PC-3 (cell line): ENCODE measurements around the gene ANKRD11. TPM values are rescaled to one million over a fixed set of nuclear protein-coding genes. Genes with fewer than 3 reads are reported as not detected.

Source experiments
- ATAC-seq: fragments of 200-7000 bp; cut with Tn5 transposase; 2 replicates; pipeline ENCODE4 v1.9.1; 2020; ENCODE audit warnings: mild to moderate bottlenecking, moderate library complexity
- BruUV-seq: library from RNA; stranded (reverse); fragments of 400-500 nt; replicated peaks from 2 replicates; lab custom pipeline; 2021; lab: Mats Ljungman, UMichigan
- CTCF ChIA-PET: fragments of 300-600 bp; sonication (Branson Sonifier 250); formaldehyde crosslinking; loops from one replicate; lab custom pipeline; 2022; ENCODE audit warnings: antibody characterized with exemption; lab: Charles Lee
- POLR2A ChIA-PET: fragments of 300-600 bp; sonication (Branson Sonifier 250); formaldehyde crosslinking; loops from one replicate; lab custom pipeline; 2022; ENCODE audit warnings: antibody characterized with exemption; ENCODE audit not compliant: unreplicated experiment; lab: Charles Lee
- DNase-seq: peaks from one replicate; pipeline ENCODE4 v3.0.0-alpha.2; 2015
- H2AFZ ChIP-seq: fragments of 300-600 bp; sonication (generic); 2 replicates; pipeline ENCODE4 v1.6.0; 2016; ENCODE audit warnings: antibody characterized with exemption, low read length
- H3F3A ChIP-seq: fragments of 300-600 bp; sonication (generic); one replicate; pipeline ENCODE4 v1.6.0; 2017; ENCODE audit warnings: antibody characterized with exemption, low read length, control low read depth, mild to moderate bottlenecking; ENCODE audit not compliant: unreplicated experiment
- H3K27ac ChIP-seq: fragments of 300-600 bp; sonication (generic); 2 replicates; pipeline ENCODE4 v1.5.1; 2016; ENCODE audit warnings: mild to moderate bottlenecking, low read length
- H3K27me3 ChIP-seq: fragments of 300-600 bp; sonication (generic); 2 replicates; pipeline ENCODE4 v1.6.1; 2016; ENCODE audit warnings: low read length, mixed read lengths
- H3K36me3 ChIP-seq: fragments of 300-600 bp; sonication (generic); 2 replicates; pipeline ENCODE4 v1.6.1; 2016; ENCODE audit warnings: low read depth, mixed run types, low read length, mixed read lengths
- H3K4me1 ChIP-seq: fragments of 300-600 bp; sonication (generic); 2 replicates; pipeline ENCODE4 v1.5.1; 2016; ENCODE audit warnings: low read length; ENCODE audit not compliant: insufficient read depth
- H3K4me2 ChIP-seq: fragments of 300-600 bp; sonication (generic); 2 replicates; pipeline ENCODE4 v1.6.0; 2016; ENCODE audit warnings: low read length
- H3K4me3 ChIP-seq: fragments of 300-600 bp; sonication (generic); 2 replicates; pipeline ENCODE4 v1.5.1; 2016; ENCODE audit warnings: mild to moderate bottlenecking, low read length, mixed read lengths
- H3K79me2 ChIP-seq: fragments of 300-600 bp; sonication (generic); 2 replicates; pipeline ENCODE4 v1.6.1; 2017; ENCODE audit warnings: low read length, mixed read lengths
- H3K9ac ChIP-seq: fragments of 300-600 bp; sonication (generic); 2 replicates; pipeline ENCODE4 v1.6.0; 2016; ENCODE audit warnings: mild to moderate bottlenecking, low read length
- H3K9me2 ChIP-seq: fragments of 300-600 bp; sonication (generic); replicated peaks from 2 replicates; pipeline ENCODE4 v1.6.1; 2016; ENCODE audit warnings: mixed run types, low read length, mixed read lengths
- H3K9me3 ChIP-seq: fragments of 300-600 bp; sonication (generic); 2 replicates; pipeline ENCODE4 v1.6.1; 2016; ENCODE audit warnings: low read length, mixed read lengths
- H4K20me1 ChIP-seq: fragments of 300-600 bp; sonication (generic); 2 replicates; pipeline ENCODE4 v1.6.1; 2016; ENCODE audit warnings: low read length, mixed read lengths
- CTCF ChIP-seq: fragments of 300-600 bp; sonication (generic); conservative IDR thresholded peaks from 2 replicates; pipeline ENCODE4 v1.5.1; 2017; ENCODE audit warnings: antibody characterized with exemption, low read depth, mild to moderate bottlenecking, low read length
- EZH2 ChIP-seq: fragments of 300-600 bp; sonication (generic); IDR thresholded peaks from one replicate; pipeline ENCODE4 v1.6.1; 2017; ENCODE audit warnings: antibody characterized with exemption, mild to moderate bottlenecking, low read length; ENCODE audit not compliant: unreplicated experiment
- EZH2phosphoT487 ChIP-seq: fragments of 300-600 bp; sonication (generic); IDR thresholded peaks from 2 replicates; pipeline ENCODE4 v1.6.1; 2018; ENCODE audit warnings: mild to moderate bottlenecking, antibody characterized with exemption, low read length, borderline replicate concordance
- intact Hi-C: fragments of 100-400 bp; cut with micrococcal nuclease; formaldehyde crosslinking; loops from 2 replicates; pipeline ENCODE4 v1.9.0; 2023
- total RNA-seq: library from RNA; depleted of rRNA; stranded (reverse); fragments of >200 nt; gene quantifications from 2 replicates; pipeline ENCODE4 v1.2.3, GENCODE V29; 2014

ANKRD11 gene
- total RNA-seq, 1 experiment from 2014 or later, result 65.0 TPM

GRCh38 chr16:89344458-89344834 is 145.9 kb downstream of the ANKRD11 start:
- no TSS peak for BruUV-seq
- H3K27ac ChIP-seq, result peak overlapping the region; percentile 87
- H2AFZ ChIP-seq, result no peak overlapping the region
- ChIA-PET POLR2A (no interaction called here), CTCF (interaction anchor here (0.5 kb wide), 1 partner anchor 17 kb away, joined by 3 read pairs; no protein-coding TSS in a partner anchor)
- no peaks in the 10 kb centered on the region for H3K9me2 ChIP-seq
- intact Hi-C loops, result no loop called here
- H3K4me3 ChIP-seq, result peak overlapping the region; percentile 60
- no peaks in the 10 kb centered on the region for H3K36me3 ChIP-seq
- no peaks in the 10 kb centered on the region for H3K27me3 ChIP-seq
- ATAC-seq (no peak), DNase-seq (no peak)
- H3K9ac ChIP-seq, result peak overlapping the region; percentile 68
- peaks cover 26% of the 10 kb centered on the region for H3K4me1 ChIP-seq
- H4K20me1 ChIP-seq, result peaks cover 13% of the 10 kb centered on the region; the same call in 1 of the 2 replicates
- peak overlapping the region; percentile 80 for H3K4me2 ChIP-seq
- TF ChIP-seq EZH2phosphoT487, result no peak
- TF ChIP-seq EZH2, result no peak
- TF ChIP-seq CTCF, result no peak
- H3K79me2 ChIP-seq, result peaks cover 94% of the 10 kb centered on the region
- no peaks in the 10 kb centered on the region for H3F3A ChIP-seq
- no peaks in the 10 kb centered on the region for H3K9me3 ChIP-seq

GRCh38 chr16:89343501-89344457 is 146.6 kb downstream of the ANKRD11 start:
- peak overlapping the region; percentile 16; the same call in 1 of the 2 replicates for H2AFZ ChIP-seq
- no peaks in the 10 kb centered on the region for H3K9me2 ChIP-seq
- H4K20me1 ChIP-seq, result peaks cover 13% of the 10 kb centered on the region; the same call in 1 of the 2 replicates
- DNase-seq, result peak; percentile 89
- ATAC-seq, result peak; percentile 92
- peak overlapping the region; percentile 60 for H3K4me3 ChIP-seq
- intact Hi-C loops, result no loop called here
- no peaks in the 10 kb centered on the region for H3K9me3 ChIP-seq
- H3K4me2 ChIP-seq, result peak overlapping the region; percentile 80
- no peaks in the 10 kb centered on the region for H3F3A ChIP-seq
- H3K27me3 ChIP-seq, result no peaks in the 10 kb centered on the region
- peaks cover 26% of the 10 kb centered on the region for H3K4me1 ChIP-seq
- peak overlapping the region; percentile 87 for H3K27ac ChIP-seq
- peaks cover 94% of the 10 kb centered on the region for H3K79me2 ChIP-seq
- no TSS peak for BruUV-seq
- CTCF ChIA-PET, result interaction anchor here (0.5 to 0.6 kb wide), 2 partner anchors 111 to 146 kb away, joined by 3 read pairs; no protein-coding TSS in a partner anchor
- no peaks in the 10 kb centered on the region for H3K36me3 ChIP-seq
- H3K9ac ChIP-seq, result peak overlapping the region; percentile 68
- POLR2A ChIA-PET, result interaction anchor here (0.5 to 0.6 kb wide), 2 partner anchors 96 to 250 kb away, joined by 3 to 4 read pairs; partner anchors contain the start of gene ACSF3
- TF ChIP-seq EZH2, result no peak
- TF ChIP-seq CTCF, result peak; percentile 43
- no peak for TF ChIP-seq EZH2phosphoT487
